Mesodermal cell (in vitro differentiated cells): ENCODE results near the gene TMCO5A.

Source experiments
- H3K27ac ChIP-seq: 2 replicates; pipeline ENCODE4 v1.7.0; 2013; ENCODE audit warnings: mild to moderate bottlenecking, low read depth, low read length, moderate library complexity; ENCODE audit not compliant: severe bottlenecking
- H3K36me3 ChIP-seq: 2 replicates; pipeline ENCODE4 v1.7.1; 2013; ENCODE audit warnings: mild to moderate bottlenecking, low read length, moderate library complexity; ENCODE audit not compliant: control insufficient read depth, insufficient read depth
- H3K4me1 ChIP-seq: one replicate; pipeline ENCODE4 v1.7.1; 2013; ENCODE audit warnings: mild to moderate bottlenecking, low read length; ENCODE audit not compliant: insufficient read depth, control insufficient read depth, poor library complexity, severe bottlenecking
- H3K4me3 ChIP-seq: 2 replicates; pipeline ENCODE4 v1.7.0; 2013; ENCODE audit warnings: low read length, control low read depth, mild to moderate bottlenecking; ENCODE audit not compliant: insufficient read depth, poor library complexity, severe bottlenecking; ENCODE audit errors: extremely low read depth
- H3K9me3 ChIP-seq: 2 replicates; pipeline ENCODE4 v1.7.1; 2013; ENCODE audit warnings: mild to moderate bottlenecking, low read length, moderate library complexity; ENCODE audit not compliant: control insufficient read depth
- WGBS, 2 experiments: methylation state at CpG; one replicate each; pipeline ENCODE4 v1.1.5; 2013; ENCODE audit warnings: missing lambda C conversion rate in 2 of 2; ENCODE audit not compliant: insufficient coverage in 2 of 2; 5-methylcytosine and 5-hydroxymethylcytosine counted together

The TMCO5A gene

GRCh38 chr15:37967788-37968187 lies 33.3 kb downstream of the TMCO5A start:
- H3K36me3 ChIP-seq, result no peaks in the 10 kb centered on the region
- WGBS, 2 experiments, result 100% methylated on average over 1 of the region's 1 CpG
- no peaks in the 10 kb centered on the region for H3K9me3 ChIP-seq
- no peak overlapping the region for H3K27ac ChIP-seq
- no peak overlapping the region for H3K4me3 ChIP-seq
- H3K4me1 ChIP-seq, result no peaks in the 10 kb centered on the region

GRCh38 chr15:37973856-37974255 lies 39.4 kb downstream of the TMCO5A start:
- no peak overlapping the region for H3K27ac ChIP-seq
- WGBS, 2 experiments, result 80 to 83% methylated on average over 1 to 2 of the region's 2 CpGs
- no peaks in the 10 kb centered on the region for H3K9me3 ChIP-seq
- no peaks in the 10 kb centered on the region for H3K36me3 ChIP-seq
- no peak overlapping the region for H3K4me3 ChIP-seq
- H3K4me1 ChIP-seq, result no peaks in the 10 kb centered on the region

DNA sequence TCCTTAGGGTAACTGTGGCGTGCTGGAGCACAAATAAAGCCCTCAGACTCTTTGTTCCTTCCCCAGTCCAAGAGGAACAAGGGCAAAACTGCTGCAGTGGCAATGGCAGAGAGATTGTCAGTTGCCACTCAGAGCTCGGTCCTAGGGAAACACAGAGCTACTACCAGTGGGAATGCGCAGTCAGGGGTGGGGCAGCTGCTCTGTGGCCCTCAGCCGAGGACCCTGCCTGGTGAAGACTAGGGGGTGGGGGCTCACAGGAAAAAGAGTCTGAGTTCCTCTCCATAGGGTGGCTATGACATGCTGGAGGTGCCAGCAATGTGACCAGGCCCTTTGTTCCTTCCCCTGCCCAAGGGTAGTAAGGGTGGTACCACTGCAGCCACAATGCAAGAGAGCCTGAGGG lies 43.8 kb downstream of the TMCO5A start:
- H3K36me3 ChIP-seq, result no peaks in the 10 kb centered on the region
- H3K27ac ChIP-seq, result no peak overlapping the region
- no peak overlapping the region for H3K4me3 ChIP-seq
- no peaks in the 10 kb centered on the region for H3K9me3 ChIP-seq
- no peaks in the 10 kb centered on the region for H3K4me1 ChIP-seq
- WGBS, 2 experiments, result 93 to 95% methylated on average over 3 to 4 of the region's 4 CpGs

DNA sequence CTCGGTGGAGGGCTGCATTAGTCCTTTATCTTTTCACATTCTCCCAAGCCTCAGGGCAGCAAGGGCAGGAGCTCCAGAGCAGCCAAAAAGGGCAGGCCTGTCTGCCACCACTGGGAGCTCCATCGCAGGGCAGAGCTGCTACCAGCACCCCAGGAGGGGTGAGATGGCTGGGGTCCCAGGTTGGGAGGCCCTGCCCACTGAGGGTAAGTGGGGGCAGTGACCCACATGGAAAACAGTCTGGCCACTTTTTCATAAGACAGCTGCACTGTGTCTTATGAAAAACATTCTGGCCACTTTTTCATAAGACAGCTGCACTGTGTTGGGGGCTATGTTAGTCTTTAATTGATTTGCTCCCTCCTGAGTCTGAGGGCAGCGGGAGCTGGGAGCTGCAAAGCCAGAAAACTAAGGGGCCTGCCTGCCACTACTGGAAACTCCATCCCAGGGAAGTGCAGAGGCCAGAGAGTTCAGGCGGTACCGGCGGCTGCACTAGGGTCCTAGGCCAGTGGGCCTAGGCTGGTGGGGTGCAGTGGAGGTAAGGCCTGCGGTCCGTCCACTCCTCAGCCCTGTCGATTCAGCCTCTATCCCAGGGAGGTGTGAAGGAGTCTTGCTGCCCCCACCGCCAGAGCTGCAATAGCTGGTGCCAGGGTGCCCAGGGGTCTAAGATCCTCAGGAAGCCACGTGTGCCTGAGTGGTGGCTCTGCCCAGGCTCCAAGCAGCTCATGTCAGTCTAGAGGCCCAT lies 45.4 kb downstream of the TMCO5A start:
- Histone ChIP-seq H3K9me3 (no peaks in the 10 kb centered on the region), H3K4me1 (no peaks in the 10 kb centered on the region), H3K4me3 (no peak overlapping the region), H3K27ac (no peak overlapping the region), H3K36me3 (no peaks in the 10 kb centered on the region)
- whole genome bisulfite sequencing, 2 experiments, result 87 to 94% methylated on average over 7 to 11 of the region's 11 CpGs

DNA sequence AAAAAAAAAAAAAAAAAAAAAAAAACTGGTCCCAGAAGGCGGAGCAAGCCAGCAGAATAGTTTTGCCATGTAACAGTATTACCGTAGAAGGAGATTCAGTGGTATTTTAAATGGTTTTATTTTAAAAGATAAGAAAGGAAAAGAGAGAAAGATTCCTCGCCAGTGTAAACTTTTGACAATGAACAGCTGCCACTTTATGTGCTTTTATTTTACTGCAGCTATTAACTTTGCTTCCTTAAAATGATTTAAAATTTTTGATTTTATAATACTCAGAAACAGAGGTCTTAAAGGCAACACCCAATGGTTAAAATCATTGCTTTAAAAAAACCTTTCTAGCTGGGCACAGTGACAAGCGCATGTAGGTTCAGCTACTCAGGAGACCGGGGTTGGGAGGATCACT lies 46.8 kb downstream of the TMCO5A start:
- Histone ChIP-seq H3K36me3 (no peaks in the 10 kb centered on the region), H3K4me1 (no peaks in the 10 kb centered on the region), H3K4me3 (no peak overlapping the region), H3K9me3 (no peaks in the 10 kb centered on the region), H3K27ac (no peak overlapping the region)
- WGBS, 2 experiments, result 93 to 100% methylated on average over 3 of the region's 5 CpGs

GRCh38 chr15:37981775-37982174 lies 47.3 kb downstream of the TMCO5A start:
- no peaks in the 10 kb centered on the region for H3K4me1 ChIP-seq
- no peaks in the 10 kb centered on the region for H3K36me3 ChIP-seq
- H3K4me3 ChIP-seq, result no peak overlapping the region
- no peak overlapping the region for H3K27ac ChIP-seq
- 80 to 88% methylated on average over 2 to 3 of the region's 3 CpGs for WGBS, 2 experiments
- no peaks in the 10 kb centered on the region for H3K9me3 ChIP-seq

- peaks cover 4% of the 10 kb centered on the region for H3K9me3 ChIP-seq
- WGBS, 2 experiments, result no CpG with 5 or more reads among the region's 1 CpG
- no peaks in the 10 kb centered on the region for H3K4me1 ChIP-seq
- H3K27ac ChIP-seq, result no peak overlapping the region
- H3K4me3 ChIP-seq, result no peak overlapping the region
- H3K36me3 ChIP-seq, result no peaks in the 10 kb centered on the region
These were observed 49.9 kb downstream of the TMCO5A start for GRCh38 chr15:37984368-37984767.

DNA sequence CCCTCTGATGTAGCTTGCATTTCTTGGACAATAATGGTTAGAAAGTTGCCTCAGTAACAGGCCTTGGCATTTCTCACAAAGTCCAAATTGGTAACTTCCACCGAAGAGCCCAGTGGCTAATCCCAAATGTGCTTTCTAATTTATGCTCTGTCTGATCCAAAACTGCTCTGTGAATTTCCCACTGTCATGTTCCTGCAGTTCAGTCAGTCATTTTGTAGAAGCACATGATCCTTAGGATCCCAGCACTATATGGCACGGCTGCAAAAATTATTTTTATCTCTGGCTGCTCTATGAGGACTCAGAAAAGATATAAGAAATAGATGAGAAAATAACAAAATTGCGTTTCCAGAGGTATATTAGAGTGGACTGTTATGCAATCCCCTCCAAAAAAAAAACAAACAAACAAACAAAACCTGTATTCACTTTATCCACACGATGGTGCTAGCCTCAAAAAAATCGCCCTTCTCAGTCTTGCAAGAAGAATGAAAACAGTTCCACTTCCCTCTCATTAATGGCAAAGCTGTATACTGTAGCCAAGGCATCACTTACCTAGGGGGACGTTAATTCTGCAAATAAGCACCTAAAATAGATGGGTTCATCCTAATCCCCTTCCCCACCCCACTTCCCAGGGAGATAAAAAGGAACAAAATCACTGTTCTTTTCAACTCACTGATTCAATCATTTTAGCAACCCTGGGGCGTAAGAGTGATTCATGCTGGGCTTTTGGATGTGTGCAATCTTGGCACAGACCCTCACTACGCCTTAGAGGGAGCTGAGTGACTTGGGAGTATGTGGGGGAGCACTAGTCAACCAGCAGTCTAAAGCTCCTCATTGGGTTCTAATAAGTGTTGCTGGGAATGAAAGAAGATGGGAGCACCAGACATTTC lies 61.3 kb downstream of the TMCO5A start:
- H3K4me3 ChIP-seq, result no peak overlapping the region
- WGBS, 2 experiments, result 39 to 42% methylated on average over 4 to 5 of the region's 8 CpGs

More for the DNA sequence above, 61.3 kb downstream of the TMCO5A start:
- Histone ChIP-seq H3K36me3 (no peaks in the 10 kb centered on the region), H3K9me3 (no peaks in the 10 kb centered on the region), H3K27ac (no peak overlapping the region), H3K4me1 (no peaks in the 10 kb centered on the region)
